Left ventricle myocardium superior (tissue), 1 donor: Measurements from ENCODE around the gene LY86. TPM values are rescaled to one million over a fixed set of nuclear protein-coding genes. Genes with fewer than 3 reads are reported as not detected.

ENCODE experiments used
- ATAC-seq: fragments of 200-7000 bp; cut with Tn5 transposase; one replicate; pipeline ENCODE4 v1.9.1; 2020; ENCODE audit warnings: mild to moderate bottlenecking, moderate library complexity
- DNase-seq: peaks from one replicate; pipeline ENCODE4 v3.0.0-alpha.2; 2020
- intact Hi-C: fragments of 100-400 bp; cut with micrococcal nuclease; formaldehyde crosslinking; loops from one replicate; pipeline ENCODE4 v1.11.0; 2022
- total RNA-seq: library from RNA; stranded (reverse); fragmentation: NEBNext Ultra II Directional; extraction: Animal tissue kit (Norgen Biotek cat#: 25700); gene quantifications from one replicate; pipeline ENCODE4 v1.2.1, GENCODE V29; 2021
- donor health status: DM: no; HTN: yes; CAD: no; lungs with severe emphysema.

The LY86 gene
- total RNA-seq, 1 donor from 2014 or later = 1.1 TPM

DNA sequence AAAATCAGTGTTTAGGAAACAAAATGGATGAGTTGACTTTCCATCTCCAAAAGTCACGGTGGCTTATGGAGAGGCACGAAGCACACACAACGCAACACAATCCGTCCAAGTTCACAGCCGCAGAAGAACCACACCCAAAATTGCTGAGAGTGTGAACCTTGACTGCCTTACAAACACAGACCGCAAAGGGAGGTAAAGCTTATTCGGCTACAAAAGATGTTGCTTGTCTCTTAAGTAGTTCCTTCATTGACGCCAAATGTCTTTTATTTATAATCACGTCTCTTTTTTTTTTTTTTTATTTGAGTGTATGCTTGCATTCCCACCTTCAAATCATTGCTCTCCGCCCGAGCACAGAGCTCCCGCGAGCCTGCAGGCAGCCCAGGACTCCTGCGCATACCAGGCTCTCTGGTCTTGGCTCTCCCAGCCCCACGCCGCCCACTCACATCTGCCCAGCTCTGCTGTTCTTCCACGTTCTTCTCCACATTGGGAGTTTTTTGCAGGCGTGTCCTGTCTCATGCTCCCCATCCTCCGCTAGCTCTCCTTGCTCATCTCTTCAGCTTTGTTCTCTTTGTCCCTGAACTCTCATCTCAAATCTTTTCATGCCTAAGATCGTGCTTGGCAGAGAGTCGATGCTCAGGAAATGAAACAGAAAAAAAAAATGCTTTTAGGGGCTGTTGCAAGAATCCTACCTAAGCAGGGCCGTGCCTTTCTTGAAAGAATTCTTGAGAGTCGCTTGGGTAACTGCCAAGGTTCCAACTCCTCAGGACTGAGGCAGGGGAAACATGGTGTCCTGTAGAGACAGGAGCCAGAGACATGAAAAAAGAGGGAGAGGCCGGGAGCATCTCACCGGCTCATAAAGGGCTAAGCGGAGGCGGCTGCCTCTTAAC is 25.8 kb downstream of the LY86 start:
- intact Hi-C loops = no loop called here
- DNase-seq = no peak
- ATAC-seq = no peak

- ATAC-seq = no peak
- intact Hi-C loops = no loop called here
These were observed 26.4 kb downstream of the LY86 start for GRCh38 chr6:6614983-6615349.

DNA sequence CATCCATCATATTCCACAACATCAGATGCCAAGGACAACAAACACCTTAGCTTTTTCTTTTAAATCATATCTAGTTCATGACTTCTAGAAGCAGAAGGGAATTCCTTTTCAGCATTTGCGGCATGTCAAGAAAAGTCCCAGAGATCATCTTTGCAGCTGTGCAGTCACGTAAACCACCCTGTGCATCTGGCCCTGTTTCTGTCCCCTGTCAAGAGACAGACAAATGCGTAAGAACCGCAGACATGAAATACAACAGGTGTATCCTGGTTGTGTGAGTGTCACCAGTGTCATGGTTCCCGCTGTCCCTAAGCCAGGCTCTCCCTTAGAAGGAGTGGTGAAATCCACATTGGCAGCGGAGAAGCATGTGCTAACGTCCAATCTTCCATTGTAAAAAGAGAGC is 28.1 kb downstream of the LY86 start:
- no peak for DNase-seq
- no peak for ATAC-seq
- intact Hi-C loops = no loop called here

More at GRCh38 chr6:6614983-6615349, 26.4 kb downstream of the LY86 start:
- DNase-seq = no peak

- DNase-seq (no peak), ATAC-seq (no peak)
- intact Hi-C loops = no loop called here
These were observed 30.7 kb downstream of the LY86 start for GRCh38 chr6:6619021-6619794.

- intact Hi-C loops = no loop called here
- DNase-seq (no peak), ATAC-seq (no peak)
These were observed 32.4 kb downstream of the LY86 start for GRCh38 chr6:6620766-6621425.

DNA sequence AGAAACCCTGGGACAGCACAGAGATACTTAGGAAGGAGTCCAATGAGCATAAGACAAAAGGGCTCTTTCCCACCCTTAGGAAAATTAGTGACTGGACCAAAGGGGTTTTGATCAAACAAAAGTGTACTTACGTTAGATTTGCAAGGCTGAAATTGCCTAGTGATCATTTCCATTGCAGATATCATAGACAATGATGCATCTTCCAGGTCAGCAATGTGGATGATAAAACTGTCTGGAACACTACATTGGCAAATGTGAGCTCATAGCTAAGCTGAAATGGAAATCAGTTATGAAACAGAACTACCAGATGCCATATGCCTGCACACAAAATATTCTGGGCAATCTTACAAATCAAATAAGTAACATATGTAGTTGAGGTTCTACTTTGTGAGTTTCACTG is 34.0 kb downstream of the LY86 start:
- intact Hi-C loops = no loop called here
- ATAC-seq (no peak), DNase-seq (no peak)

GRCh38 chr6:6623553-6623952 is 35.0 kb downstream of the LY86 start:
- DNase-seq = no peak
- intact Hi-C loops = no loop called here
- no peak for ATAC-seq

- intact Hi-C loops = no loop called here
- DNase-seq = no peak
- ATAC-seq = no peak
These were observed 35.9 kb downstream of the LY86 start for GRCh38 chr6:6624269-6624990.

GRCh38 chr6:6626187-6626586 is 37.7 kb downstream of the LY86 start:
- intact Hi-C loops = no loop called here
- ATAC-seq (no peak), DNase-seq (no peak)

DNA sequence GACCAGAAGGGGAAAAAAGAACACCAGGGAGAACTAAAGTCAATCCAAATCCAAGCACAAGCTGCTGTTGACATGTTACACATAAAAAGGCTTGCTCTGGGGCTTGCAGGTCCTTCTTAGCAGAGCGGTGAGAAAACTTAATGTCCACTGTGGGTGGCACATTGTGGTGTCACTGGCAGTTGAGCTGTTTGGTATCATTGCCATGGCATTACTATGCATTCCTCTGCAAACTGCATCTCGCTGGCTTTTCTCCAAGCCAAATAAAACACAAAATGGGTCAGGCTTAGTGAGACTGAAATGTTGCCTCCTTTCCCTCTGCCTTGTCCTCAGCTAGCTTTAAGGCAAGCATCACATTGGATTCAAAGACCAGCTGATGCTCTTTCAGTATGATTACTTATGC is 40.9 kb downstream of the LY86 start:
- ATAC-seq (no peak), DNase-seq (no peak)
- intact Hi-C loops = no loop called here

DNA sequence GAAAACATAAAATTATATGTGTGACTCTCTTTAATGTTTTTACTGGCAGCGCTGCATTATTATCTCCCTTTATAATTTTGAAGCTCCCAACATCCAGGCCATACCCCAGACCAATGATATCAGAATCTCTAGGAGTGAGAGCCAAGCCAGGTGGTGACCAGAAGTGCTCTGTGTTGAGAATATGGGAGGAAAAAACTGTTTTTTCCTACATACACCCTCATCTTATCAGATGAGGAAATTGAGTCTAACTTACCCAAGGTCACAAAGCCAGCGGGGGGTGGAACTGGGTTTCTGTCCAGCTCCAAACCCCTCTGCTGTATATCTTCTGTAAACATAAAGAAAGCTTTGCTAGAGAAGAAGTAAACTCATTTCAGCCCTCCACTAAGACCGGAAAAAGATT is 42.5 kb downstream of the LY86 start:
- intact Hi-C loops = no loop called here
- ATAC-seq (no peak), DNase-seq (no peak)

- intact Hi-C loops = no loop called here
- DNase-seq (no peak), ATAC-seq (no peak)
These were observed 43.2 kb downstream of the LY86 start for GRCh38 chr6:6631534-6632276.

DNA sequence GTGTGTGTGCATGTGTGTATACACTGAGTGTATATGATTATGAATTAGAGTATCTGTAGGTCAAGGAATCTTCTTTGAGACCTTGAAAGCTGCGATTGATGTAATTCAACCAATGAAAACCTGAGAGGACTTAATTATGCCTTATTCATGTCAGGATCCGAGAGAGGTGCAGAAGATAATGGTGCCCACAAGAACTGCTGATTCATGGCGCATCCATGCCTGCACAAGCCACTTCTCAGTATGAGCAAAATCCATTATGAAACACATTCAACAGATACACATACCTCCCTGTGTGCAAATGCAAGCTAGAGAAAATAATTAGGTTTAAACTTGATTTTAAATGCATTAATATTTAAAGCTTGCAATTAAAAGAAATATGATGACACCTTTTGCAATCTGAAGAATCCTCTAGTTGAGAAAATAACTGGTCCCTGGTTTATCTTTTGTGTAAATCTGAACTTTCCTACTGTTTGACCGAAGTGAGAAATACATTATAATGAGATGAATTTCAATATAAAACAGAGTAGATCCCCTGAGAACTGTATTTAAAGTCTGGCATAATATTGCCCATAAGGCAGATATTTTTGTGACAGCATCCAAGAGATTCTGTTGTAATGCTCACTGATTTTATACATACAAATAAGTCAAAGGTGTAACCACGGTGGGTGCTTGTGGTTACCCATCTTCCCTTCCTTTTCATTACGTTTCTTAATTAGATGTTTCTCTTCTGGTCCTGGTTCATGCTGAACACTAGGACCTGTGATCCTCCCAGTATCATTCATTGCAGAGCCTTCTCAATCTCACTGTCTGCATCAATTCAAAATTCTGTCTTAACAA is 45.6 kb downstream of the LY86 start:
- intact Hi-C loops = no loop called here
- DNase-seq (no peak), ATAC-seq (no peak)

DNA sequence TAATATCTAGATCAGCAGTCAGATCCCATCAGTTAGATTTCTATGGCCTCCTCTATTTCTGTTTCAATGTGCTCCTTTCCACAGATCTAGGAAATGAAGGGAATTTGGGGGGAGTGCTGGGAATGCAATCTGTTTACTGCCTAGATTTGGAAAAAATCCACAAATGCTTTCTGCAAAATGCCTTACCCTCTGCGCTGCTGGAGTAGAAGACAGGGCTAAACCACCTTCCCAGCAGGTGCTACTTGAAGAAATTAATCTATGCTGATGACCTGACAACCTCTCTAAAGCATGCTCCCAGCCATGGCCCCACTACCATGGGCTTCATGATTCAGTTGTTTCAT is 46.2 kb downstream of the LY86 start:
- no peak for ATAC-seq
- intact Hi-C loops = no loop called here
- no peak for DNase-seq

GRCh38 chr6:6635291-6635690 is 46.8 kb downstream of the LY86 start:
- no peak for DNase-seq
- ATAC-seq = no peak
- intact Hi-C loops = no loop called here

- ATAC-seq = no peak
- intact Hi-C loops = no loop called here
- no peak for DNase-seq
These were observed 47.3 kb downstream of the LY86 start for GRCh38 chr6:6635869-6636268.

DNA sequence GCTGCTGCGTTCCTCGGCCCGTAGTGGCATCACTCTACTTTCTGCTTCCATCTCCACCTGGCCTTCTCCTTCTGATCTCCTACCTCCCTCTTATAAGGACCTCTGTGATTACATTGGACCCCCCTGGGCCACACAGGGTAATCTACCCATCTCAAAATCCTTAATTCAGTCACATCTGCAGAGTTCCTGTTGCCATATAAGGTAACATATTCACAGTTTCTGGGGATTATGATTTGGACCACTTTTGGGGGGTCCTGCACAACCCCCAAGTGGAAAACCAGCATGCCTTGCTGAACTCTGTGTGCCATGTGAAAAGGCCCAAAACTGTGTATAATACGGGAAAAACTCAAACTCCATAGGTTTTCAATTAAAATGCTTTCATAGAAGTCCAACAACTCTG is 51.1 kb downstream of the LY86 start:
- intact Hi-C loops = no loop called here
- no peak for DNase-seq
- ATAC-seq = no peak

DNA sequence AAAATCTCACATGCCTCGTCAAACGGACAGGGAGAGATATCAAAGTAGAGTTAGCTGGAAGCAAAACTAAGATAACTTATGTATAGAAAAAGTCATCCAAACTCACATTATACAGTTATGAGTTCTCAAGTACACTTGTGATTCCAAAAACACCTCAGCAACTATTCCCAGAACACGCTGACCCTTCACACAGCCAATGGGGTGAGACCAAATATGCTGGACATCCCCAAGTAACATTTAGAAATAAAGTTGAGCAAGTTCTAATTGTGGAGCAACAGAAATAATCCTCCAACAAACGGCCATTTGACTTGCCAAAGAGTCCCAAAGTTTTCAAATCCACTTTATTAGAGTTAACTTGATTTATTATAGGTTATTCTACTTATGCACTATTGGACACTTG is 52.4 kb downstream of the LY86 start:
- ATAC-seq = no peak
- DNase-seq = no peak
- intact Hi-C loops = no loop called here
